WTC11 (cell line): ENCODE results near the gene TREML2. TPM values are rescaled to one million over a fixed set of nuclear protein-coding genes. Genes with fewer than 3 reads are reported as not detected.

Experiments
- ATAC-seq: fragments of 200-7000 bp; cut with Tn5 transposase; 2 replicates; pipeline ENCODE4 v1.10.0; 2021; ENCODE audit warnings: mild to moderate bottlenecking, moderate library complexity
- CTCF ChIA-PET: fragments of 300-600 bp; sonication (Branson Sonifier 250); formaldehyde crosslinking; loops from one replicate; lab custom pipeline; 2021; ENCODE audit warnings: antibody characterized with exemption; lab: Charles Lee
- POLR2A ChIA-PET: fragments of 350-600 bp; sonication (Branson Sonifier 250); formaldehyde crosslinking; loops from one replicate; lab custom pipeline; 2021; ENCODE audit warnings: antibody characterized with exemption; lab: Charles Lee
- DNase-seq: peaks from one replicate; pipeline ENCODE4 v3.0.0; 2021; ENCODE audit warnings: low spot score
- H3K27ac Mint-ChIP-seq: 2 replicates; pipeline ENCODE4 v1.8.0; 2021; ENCODE audit warnings: mixed read lengths
- H3K27me3 Mint-ChIP-seq: 2 replicates; pipeline ENCODE4 v1.8.0; 2021; ENCODE audit warnings: low read depth, mild to moderate bottlenecking, moderate library complexity, mixed read lengths
- H3K36me3 Mint-ChIP-seq: 2 replicates; pipeline ENCODE4 v1.8.0; 2021; ENCODE audit warnings: mixed read lengths
- H3K4me1 Mint-ChIP-seq: 2 replicates; pipeline ENCODE4 v1.8.0; 2022; ENCODE audit warnings: mixed read lengths
- H3K4me3 Mint-ChIP-seq: 2 replicates; pipeline ENCODE4 v1.8.0; 2021; ENCODE audit warnings: mild to moderate bottlenecking, moderate library complexity, mixed read lengths
- H3K9me3 Mint-ChIP-seq: 2 replicates; pipeline ENCODE4 v1.8.0; 2021; ENCODE audit warnings: mixed read lengths
- ATF1 ChIP-seq: sonication (generic); formaldehyde crosslinking; IDR thresholded peaks from 2 replicates; pipeline ENCODE4 v1.8.1; 2023; ENCODE audit warnings: mild to moderate bottlenecking, moderate library complexity, missing genetic modification reagents
- E2F1 ChIP-seq: sonication (generic); formaldehyde crosslinking; IDR thresholded peaks from 2 replicates; pipeline ENCODE4 v1.8.0; 2022; ENCODE audit warnings: mild to moderate bottlenecking, missing genetic modification reagents
- E2F4 ChIP-seq: sonication (generic); formaldehyde crosslinking; IDR thresholded peaks from 2 replicates; pipeline ENCODE4 v1.8.1; 2022; ENCODE audit warnings: low read depth, mild to moderate bottlenecking, moderate library complexity, missing genetic modification reagents, borderline replicate concordance
- ESRRA ChIP-seq: sonication (generic); formaldehyde crosslinking; IDR thresholded peaks from 2 replicates; pipeline ENCODE4 v1.8.1; 2022; ENCODE audit warnings: mild to moderate bottlenecking, missing genetic modification reagents, borderline replicate concordance
- GTF2I ChIP-seq: fragments of 250-450 bp; sonication (Bioruptor Pico); conservative IDR thresholded peaks from 2 replicates; pipeline ENCODE4 v1.4.0; 2021; ENCODE audit warnings: mild to moderate bottlenecking
- MAX ChIP-seq: sonication (generic); formaldehyde crosslinking; IDR thresholded peaks from 2 replicates; pipeline ENCODE4 v1.8.0; 2022; ENCODE audit warnings: mild to moderate bottlenecking, missing genetic modification reagents
- NR3C1 ChIP-seq: sonication (generic); formaldehyde crosslinking; conservative IDR thresholded peaks from 2 replicates; pipeline ENCODE4 v1.8.1; 2023; ENCODE audit warnings: low read depth, mild to moderate bottlenecking, missing genetic modification reagents
- RELA ChIP-seq: sonication (generic); formaldehyde crosslinking; IDR thresholded peaks from 2 replicates; pipeline ENCODE4 v1.8.1; 2022; ENCODE audit warnings: missing genetic modification reagents, mild to moderate bottlenecking, borderline replicate concordance
- RORB ChIP-seq: fragments of 250-450 bp; sonication (Bioruptor Pico); IDR thresholded peaks from 2 replicates; pipeline ENCODE4 v1.9.0; 2021; ENCODE audit warnings: mild to moderate bottlenecking
- SP1 ChIP-seq: sonication (generic); formaldehyde crosslinking; conservative IDR thresholded peaks from 2 replicates; pipeline ENCODE4 v1.8.1; 2022; ENCODE audit warnings: missing genetic modification reagents
- STAT6 ChIP-seq: sonication (generic); formaldehyde crosslinking; conservative IDR thresholded peaks from 2 replicates; pipeline ENCODE4 v1.8.1; 2023; ENCODE audit warnings: mild to moderate bottlenecking, low read depth, missing genetic modification reagents, moderate library complexity
- ZNF425 ChIP-seq: fragments of 250-450 bp; sonication (Bioruptor Pico); conservative IDR thresholded peaks from 2 replicates; pipeline ENCODE4 v1.9.0; 2021; ENCODE audit warnings: mild to moderate bottlenecking
- total RNA-seq: library from RNA; stranded (reverse); gene quantifications from 3 replicates; pipeline ENCODE4 v1.2.3, GENCODE V29; 2021

Gene TREML2
- total RNA-seq, 1 experiment from 2014 or later: 0.15 TPM

GRCh38 chr6:41160933-41161332 is 40.0 kb downstream of the TREML2 start (continued):
- TF ChIP-seq ESRRA (CRISPR knock-in tag) (no peak), MAX (no peak), RELA (CRISPR knock-in tag) (no peak), E2F4 (CRISPR knock-in tag) (no peak), RORB (CRISPR knock-in tag) (no peak)

- ChIA-PET CTCF (no interaction called here), POLR2A (no interaction called here)
Measured at GRCh38 chr6:41159415-41160082, 41.4 kb downstream of the TREML2 start.

More at GRCh38 chr6:41159415-41160082, 41.4 kb downstream of the TREML2 start:
- ATAC-seq: no peak
- H3K27me3 Mint-ChIP-seq: peaks cover 4% of the 10 kb centered on the region; the same call in 1 of the 2 replicates
- peaks cover 4% of the 10 kb centered on the region; the same call in 1 of the 2 replicates for H3K4me1 Mint-ChIP-seq
- DNase-seq: no peak
- H3K4me3 Mint-ChIP-seq: no peak overlapping the region
- no peaks in the 10 kb centered on the region for H3K9me3 Mint-ChIP-seq
- H3K27ac Mint-ChIP-seq: no peak overlapping the region
- TF ChIP-seq ZNF425 (CRISPR knock-in tag) (no peak), NR3C1 (CRISPR knock-in tag) (no peak), E2F1 (no peak), SP1 (no peak), STAT6 (no peak), ATF1 (CRISPR knock-in tag) (no peak), GTF2I (CRISPR knock-in tag) (no peak)
- H3K36me3 Mint-ChIP-seq: no peaks in the 10 kb centered on the region
